ENCODE results near the gene NSUN4.
"Not testable (repeated sequence)": the region's sequence is repeated elsewhere in the genome, so short reads cannot be mapped to it uniquely, and the experiment has no call there.

The NSUN4 gene

GRCh38 chr1:46355920-46356319 is 15.3 kb downstream of the NSUN4 start:
- DNase-seq; in situ Hi-C loops (cut with MboI; ENCODE audit: low pct_unique_long_range_greater_than_20kb, low sequenced_read_pairs): not testable (repeated sequence)

- DNase-seq = no peak
- in situ Hi-C loops (cut with MboI; ENCODE audit: low pct_unique_long_range_greater_than_20kb, low sequenced_read_pairs) = no loop called here
These were observed 21.6 kb downstream of the NSUN4 start for GRCh38 chr1:46362158-46362557.

GRCh38 chr1:46363121-46363520 is 22.5 kb downstream of the NSUN4 start:
- DNase-seq = no peak
- in situ Hi-C loops (cut with MboI; ENCODE audit: low pct_unique_long_range_greater_than_20kb, low sequenced_read_pairs) = no loop called here

GRCh38 chr1:46364612-46365011 is 24.0 kb downstream of the NSUN4 start:
- in situ Hi-C loops (cut with MboI; ENCODE audit: low pct_unique_long_range_greater_than_20kb, low sequenced_read_pairs) = no loop called here
- no peak for DNase-seq

GRCh38 chr1:46365796-46366195 is 25.2 kb downstream of the NSUN4 start:
- in situ Hi-C loops (cut with MboI; ENCODE audit: low pct_unique_long_range_greater_than_20kb, low sequenced_read_pairs); DNase-seq: not testable (repeated sequence)

- in situ Hi-C loops (cut with MboI; ENCODE audit: low pct_unique_long_range_greater_than_20kb, low sequenced_read_pairs) = no loop called here
- DNase-seq = no peak
These were observed 26.5 kb downstream of the NSUN4 start for GRCh38 chr1:46367072-46367471.

GRCh38 chr1:46367701-46368100 is 27.1 kb downstream of the NSUN4 start:
- DNase-seq; in situ Hi-C loops (cut with MboI; ENCODE audit: low pct_unique_long_range_greater_than_20kb, low sequenced_read_pairs): not testable (repeated sequence)

- no peak for DNase-seq
- in situ Hi-C loops (cut with MboI; ENCODE audit: low pct_unique_long_range_greater_than_20kb, low sequenced_read_pairs) = no loop called here
These were observed 28.2 kb downstream of the NSUN4 start for GRCh38 chr1:46368791-46369190.

GRCh38 chr1:46369542-46370213 is 29.1 kb downstream of the NSUN4 start:
- peak; percentile 39 for DNase-seq
- in situ Hi-C loops (cut with MboI; ENCODE audit: low pct_unique_long_range_greater_than_20kb, low sequenced_read_pairs) = no loop called here

GRCh38 chr1:46370214-46370633 is 29.6 kb downstream of the NSUN4 start:
- DNase-seq = peak; percentile 57
- in situ Hi-C loops (cut with MboI; ENCODE audit: low pct_unique_long_range_greater_than_20kb, low sequenced_read_pairs) = no loop called here

GRCh38 chr1:46372431-46372830 is 31.8 kb downstream of the NSUN4 start:
- in situ Hi-C loops (cut with MboI; ENCODE audit: low pct_unique_long_range_greater_than_20kb, low sequenced_read_pairs) = no loop called here

GRCh38 chr1:46379996-46380395 is 39.4 kb downstream of the NSUN4 start:
- in situ Hi-C loops (cut with MboI; ENCODE audit: low pct_unique_long_range_greater_than_20kb, low sequenced_read_pairs) = no loop called here
- no peak for DNase-seq

More at GRCh38 chr1:46372431-46372830, 31.8 kb downstream of the NSUN4 start:
- DNase-seq = no peak

- in situ Hi-C loops (cut with MboI; ENCODE audit: low pct_unique_long_range_greater_than_20kb, low sequenced_read_pairs) = no loop called here
- no peak for DNase-seq
These were observed 39.9 kb downstream of the NSUN4 start for GRCh38 chr1:46380508-46380907.

GRCh38 chr1:46393510-46393909 is 52.9 kb downstream of the NSUN4 start:
- in situ Hi-C loops (cut with MboI; ENCODE audit: low pct_unique_long_range_greater_than_20kb, low sequenced_read_pairs) = no loop called here

GRCh38 chr1:46394108-46394871 is 53.7 kb downstream of the NSUN4 start, which contains the start of gene FAAH:
FAAH (plus strand) TSS chr1:46394317; CDS start chr1:46394349, 32 bp downstream.
- in situ Hi-C loops (cut with MboI; ENCODE audit: low pct_unique_long_range_greater_than_20kb, low sequenced_read_pairs) = no loop called here
- no peak for DNase-seq

More at GRCh38 chr1:46393510-46393909, 52.9 kb downstream of the NSUN4 start:
- no peak for DNase-seq

- DNase-seq = no peak
- in situ Hi-C loops (cut with MboI; ENCODE audit: low pct_unique_long_range_greater_than_20kb, low sequenced_read_pairs) = no loop called here
These were observed 54.4 kb downstream of the NSUN4 start for GRCh38 chr1:46394872-46395465.

GRCh38 chr1:46396441-46397398 is 56.1 kb downstream of the NSUN4 start:
- in situ Hi-C loops (cut with MboI; ENCODE audit: low pct_unique_long_range_greater_than_20kb, low sequenced_read_pairs) = no loop called here
- DNase-seq = no peak

- DNase-seq = no peak
- in situ Hi-C loops (cut with MboI; ENCODE audit: low pct_unique_long_range_greater_than_20kb, low sequenced_read_pairs) = no loop called here
These were observed 58.7 kb downstream of the NSUN4 start for GRCh38 chr1:46399307-46399706.

GRCh38 chr1:46400421-46400820 is 59.8 kb downstream of the NSUN4 start:
- in situ Hi-C loops (cut with MboI; ENCODE audit: low pct_unique_long_range_greater_than_20kb, low sequenced_read_pairs) = no loop called here
- DNase-seq = no peak
